Activated CD8-positive, alpha-beta memory T cell treated with anti-CD3 and anti-CD28 coated beads for 24 hours (primary cell): Measurements from ENCODE around the gene GATAD2B.
"Not testable (repeated sequence)": the region's sequence is repeated elsewhere in the genome, so short reads cannot be mapped to it uniquely, and the experiment has no call there.

Experiments used
- DNase-seq: peaks from one replicate; pipeline ENCODE4 v3.0.0-alpha.2; 2020

The GATAD2B gene

GRCh38 chr1:153882296-153882912, 40.4 kb downstream of the GATAD2B start:
- DNase-seq: no peak

DNA sequence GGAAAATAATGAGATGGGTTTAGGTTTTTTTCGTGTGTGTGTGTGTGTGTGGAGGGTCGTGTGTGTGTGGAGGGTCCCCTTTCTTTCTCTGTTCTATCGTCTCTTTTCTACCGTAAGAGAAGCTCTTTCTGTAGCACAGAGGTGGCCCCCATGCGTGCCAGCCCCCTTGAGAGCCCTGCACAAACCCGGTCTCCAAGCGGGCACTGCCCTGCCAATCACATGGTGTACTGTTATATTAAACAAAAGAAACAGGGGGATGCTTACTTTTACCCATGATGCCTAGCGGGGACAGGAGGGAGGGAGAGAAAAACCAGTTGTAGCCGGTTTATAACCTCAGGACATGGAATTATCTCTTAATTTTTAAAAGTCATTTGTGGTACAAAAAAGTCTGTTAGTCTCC, 41.0 kb downstream of the GATAD2B start:
- peak; percentile 50 for DNase-seq

- DNase-seq: peak; percentile 61
Observed at GRCh38 chr1:153880962-153881361, 41.8 kb downstream of the GATAD2B start.

- DNase-seq: peak; percentile 21
Observed at GRCh38 chr1:153880024-153880423, 42.7 kb downstream of the GATAD2B start.

DNA sequence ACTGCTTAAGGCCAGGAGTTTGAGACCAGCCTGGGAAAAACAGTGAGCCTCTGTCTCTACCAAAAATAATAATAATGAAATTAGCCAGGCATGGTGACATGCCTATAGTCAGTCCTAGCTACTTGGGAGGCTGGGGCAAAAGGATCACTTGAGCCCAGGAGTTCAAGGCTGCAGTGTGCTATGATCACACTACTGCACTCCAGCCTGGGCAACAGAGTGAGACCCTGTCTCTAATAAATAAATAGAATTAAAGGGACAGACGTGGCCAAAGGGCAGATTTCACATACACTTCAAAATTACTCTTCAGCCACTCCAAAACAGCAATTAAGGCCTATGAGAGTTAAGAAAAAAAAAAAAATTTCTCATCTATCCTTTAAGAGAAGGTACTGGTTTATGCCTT, 45.7 kb downstream of the GATAD2B start:
- DNase-seq: no peak

GRCh38 chr1:153872934-153873333, 49.8 kb downstream of the GATAD2B start:
- no peak for DNase-seq

- DNase-seq: no peak
Observed at GRCh38 chr1:153872331-153872730, 50.4 kb downstream of the GATAD2B start.

DNA sequence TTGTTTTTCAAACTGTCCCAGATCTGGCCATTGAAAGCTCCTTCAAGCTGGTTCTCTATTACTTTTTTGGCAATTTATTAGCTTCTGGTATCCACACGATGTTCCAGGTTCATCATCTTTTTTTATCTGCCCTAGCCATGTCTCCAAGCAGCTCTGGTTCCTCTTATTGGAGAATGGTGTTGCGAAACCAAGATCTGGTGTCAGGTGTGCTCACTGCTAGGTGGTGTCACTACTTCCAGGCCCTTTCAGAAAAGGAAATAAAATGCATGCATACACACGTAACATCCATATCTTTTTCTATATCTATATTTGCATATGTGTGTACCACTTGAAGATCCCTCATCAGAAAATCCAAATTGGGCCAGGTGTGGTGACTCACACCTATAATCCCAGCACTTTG, 53.3 kb downstream of the GATAD2B start:
- DNase-seq: no peak

DNA sequence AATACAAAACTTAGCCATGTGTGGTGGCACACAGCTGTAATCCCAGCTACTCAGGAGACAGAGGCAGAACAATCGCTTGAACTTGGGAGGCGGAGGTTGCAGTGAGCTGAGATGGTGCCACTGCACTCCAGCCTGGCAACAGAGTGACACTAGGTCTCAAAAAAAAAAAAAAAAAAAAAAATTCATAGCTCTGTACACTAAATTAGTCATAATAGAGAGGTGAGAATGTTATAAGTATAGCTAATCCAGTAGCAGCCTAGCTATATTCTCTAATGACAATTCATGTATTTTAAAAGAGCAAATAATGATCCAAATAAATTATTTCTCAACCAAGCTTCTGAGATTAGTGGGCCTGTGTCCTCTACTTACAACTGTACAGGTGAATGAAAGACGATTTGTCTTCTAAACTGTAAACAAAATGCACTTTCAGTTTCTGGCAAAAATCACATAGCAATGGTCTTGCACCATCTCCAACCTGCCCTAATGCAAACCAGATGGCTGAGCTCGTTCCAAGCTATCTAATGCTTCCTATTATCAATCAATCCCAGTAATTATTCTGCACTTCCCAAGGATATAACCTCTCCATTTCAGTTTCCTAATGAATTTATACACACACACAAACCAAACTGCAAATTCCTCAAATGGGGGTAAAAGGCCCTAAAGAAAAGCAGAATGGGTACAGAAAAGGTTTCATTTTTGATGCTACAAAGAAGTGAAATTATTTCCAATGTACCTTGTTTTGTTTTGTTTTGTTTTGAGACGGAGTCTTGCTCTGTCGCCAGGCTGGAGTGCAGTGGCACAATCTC, 56.5 kb downstream of the GATAD2B start:
- no peak for DNase-seq

DNA sequence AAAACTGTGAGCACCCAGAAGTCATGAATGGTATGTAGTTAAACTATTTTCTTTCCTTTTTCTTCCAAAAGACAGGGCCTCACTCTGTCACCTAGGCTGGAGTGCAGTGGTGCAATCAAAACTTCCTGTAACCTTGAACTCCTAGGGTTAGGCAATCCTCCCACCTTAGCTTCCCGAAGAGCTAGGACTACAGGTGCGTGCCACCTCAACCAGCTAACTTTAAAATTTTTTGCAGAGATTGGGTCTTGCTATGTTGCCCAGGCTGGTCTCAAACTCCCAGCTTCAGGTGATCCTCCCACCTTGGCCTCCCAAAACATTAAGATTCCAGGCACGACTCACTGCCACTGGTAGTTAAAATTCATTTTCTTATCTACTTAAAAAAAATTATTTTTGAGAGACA, 62.5 kb downstream of the GATAD2B start:
- DNase-seq: no peak

DNA sequence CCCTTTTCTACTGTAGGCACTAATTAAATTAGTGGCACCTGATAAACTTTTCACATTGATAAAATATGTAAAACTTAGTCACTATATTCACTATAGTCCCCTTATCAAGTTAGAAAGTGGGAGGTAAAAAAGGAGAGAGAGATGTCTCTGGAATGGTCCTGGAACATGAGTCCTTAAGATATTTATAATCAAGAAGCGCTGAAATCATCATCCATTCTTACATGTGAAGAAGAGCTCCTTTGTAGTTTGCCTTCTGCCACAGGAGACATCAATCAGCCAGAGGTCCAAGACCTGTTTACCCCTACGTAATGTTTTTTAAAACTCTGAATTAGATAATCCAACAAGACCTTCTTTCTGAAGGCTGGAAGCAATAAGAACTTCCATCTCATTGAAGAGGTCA, 65.3 kb downstream of the GATAD2B start:
- no peak for DNase-seq

DNA sequence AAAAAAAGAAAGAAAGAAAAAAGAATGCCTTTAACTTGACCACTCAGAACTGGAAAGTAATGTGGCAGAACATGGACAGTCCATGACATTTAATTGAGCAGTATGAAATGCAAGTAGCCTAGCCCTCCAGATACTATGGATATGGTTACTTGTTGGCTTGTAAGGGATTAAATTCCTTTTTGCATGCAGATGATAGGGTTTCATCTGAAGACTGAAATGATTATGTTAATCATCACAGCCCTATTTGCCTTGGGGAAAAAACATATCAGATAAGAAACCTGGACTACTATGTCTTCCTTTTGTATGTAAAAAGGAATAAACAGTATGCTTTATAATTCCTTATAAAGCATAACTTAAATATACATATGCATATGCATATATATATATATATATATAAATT, 66.0 kb downstream of the GATAD2B start:
- no peak for DNase-seq

DNA sequence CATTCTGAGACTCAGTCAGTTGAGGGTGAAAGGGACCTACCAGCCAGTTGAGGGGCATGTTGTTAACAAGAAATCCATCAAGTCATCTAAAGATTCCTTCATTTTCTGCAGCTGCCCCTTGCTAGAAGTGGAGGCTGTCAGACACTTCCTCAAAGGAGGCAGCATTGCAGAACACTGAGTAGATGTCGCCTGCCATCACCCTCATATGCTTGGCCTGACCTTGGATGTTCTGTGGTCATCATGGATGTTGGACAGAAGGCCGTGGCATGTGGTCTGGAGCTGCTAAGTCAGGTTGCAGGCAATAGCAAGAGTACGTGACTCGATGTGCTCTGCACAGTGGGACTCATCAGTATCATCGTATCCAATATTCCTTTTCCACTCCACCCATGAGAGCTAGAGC, 70.6 kb downstream of the GATAD2B start:
- DNase-seq: no peak

- DNase-seq: no peak
Observed at GRCh38 chr1:153849487-153850185, 73.1 kb downstream of the GATAD2B start.

DNA sequence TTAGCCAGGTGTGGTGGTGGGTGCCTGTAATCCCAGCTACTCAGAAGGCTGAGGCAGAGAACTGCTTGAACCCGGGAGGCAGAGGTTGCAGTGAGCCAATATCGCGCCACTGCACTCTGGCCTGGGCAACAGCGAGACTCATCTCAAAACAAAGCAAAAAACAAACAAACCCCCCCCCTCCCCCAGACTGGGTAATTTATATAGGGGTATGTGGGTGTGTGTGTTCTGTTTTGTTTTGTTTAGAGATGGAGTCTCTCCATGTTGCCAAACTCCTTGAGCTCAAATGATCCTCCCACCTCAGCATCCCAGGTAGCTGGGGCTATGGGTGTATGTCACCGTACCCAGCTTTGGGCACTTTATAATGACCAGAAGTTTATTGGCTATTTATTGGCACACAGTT, 74.0 kb downstream of the GATAD2B start:
- no peak for DNase-seq

GRCh38 chr1:153845158-153845557, 77.6 kb downstream of the GATAD2B start:
- DNase-seq: no peak

GRCh38 chr1:153844349-153844748, 78.4 kb downstream of the GATAD2B start:
- DNase-seq: not testable (repeated sequence)

GRCh38 chr1:153842006-153842471, 80.7 kb downstream of the GATAD2B start:
- no peak for DNase-seq

GRCh38 chr1:153841463-153841994, 81.2 kb downstream of the GATAD2B start:
- DNase-seq: no peak

DNA sequence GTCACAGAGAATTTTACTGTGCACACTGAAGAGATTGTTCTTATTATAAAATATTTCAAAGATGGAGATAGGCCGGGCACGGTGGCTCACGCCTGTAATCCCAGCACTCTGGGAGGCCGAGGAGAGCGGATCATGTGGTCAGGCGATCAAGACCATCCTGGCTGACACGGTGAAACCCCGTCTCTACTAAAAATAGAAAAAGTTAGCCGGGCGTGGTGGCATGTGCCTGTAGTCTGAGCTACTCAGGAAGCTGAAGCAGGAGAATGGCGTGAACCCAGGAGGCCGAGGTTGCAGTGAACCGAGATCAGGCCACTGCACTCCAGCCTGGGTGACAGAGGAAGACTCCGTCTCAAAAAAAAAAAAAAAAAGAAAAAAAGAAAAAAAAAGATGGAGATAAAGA, 82.0 kb downstream of the GATAD2B start:
- DNase-seq: not testable (repeated sequence)

- peak; percentile 30 for DNase-seq
Observed at GRCh38 chr1:153833968-153834367, 88.8 kb downstream of the GATAD2B start.

DNA sequence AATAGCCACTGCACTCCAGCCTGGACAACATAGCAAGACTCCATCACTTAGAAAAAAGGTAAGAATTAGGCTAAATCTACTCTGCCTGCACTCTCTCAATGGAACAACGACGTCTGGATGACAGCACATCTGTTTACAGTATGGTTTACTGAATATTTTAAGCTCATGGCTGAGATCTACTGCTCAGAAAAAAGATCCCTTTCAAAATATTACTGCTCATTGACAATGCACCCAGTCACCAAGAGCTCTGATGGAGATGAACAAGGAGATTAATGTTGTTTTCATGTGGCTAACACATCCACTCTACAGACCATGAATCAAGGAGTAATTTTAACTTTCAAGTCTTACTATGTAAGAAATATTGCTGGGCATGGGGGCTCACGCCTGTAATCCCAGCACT, 89.6 kb downstream of the GATAD2B start:
- no peak for DNase-seq

DNA sequence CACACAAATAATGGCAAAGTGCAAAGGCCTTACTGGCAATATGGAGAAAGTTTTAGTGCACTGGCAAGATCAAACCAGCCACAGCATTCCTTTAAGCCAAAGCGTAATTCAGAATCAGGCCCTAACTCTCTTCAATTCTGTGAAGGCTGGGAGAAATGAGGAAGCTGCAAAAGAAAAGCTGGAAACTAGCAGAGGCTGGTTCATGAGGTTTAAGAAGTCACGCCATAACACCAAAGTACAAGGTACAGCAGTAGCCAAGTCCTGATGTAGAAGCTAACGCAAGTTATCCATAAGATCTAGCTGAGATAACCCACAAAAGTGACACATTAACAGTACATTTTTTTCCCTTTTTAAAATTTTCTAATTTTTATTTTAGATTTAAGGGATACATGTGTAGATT, 90.5 kb downstream of the GATAD2B start:
- DNase-seq: no peak

DNA sequence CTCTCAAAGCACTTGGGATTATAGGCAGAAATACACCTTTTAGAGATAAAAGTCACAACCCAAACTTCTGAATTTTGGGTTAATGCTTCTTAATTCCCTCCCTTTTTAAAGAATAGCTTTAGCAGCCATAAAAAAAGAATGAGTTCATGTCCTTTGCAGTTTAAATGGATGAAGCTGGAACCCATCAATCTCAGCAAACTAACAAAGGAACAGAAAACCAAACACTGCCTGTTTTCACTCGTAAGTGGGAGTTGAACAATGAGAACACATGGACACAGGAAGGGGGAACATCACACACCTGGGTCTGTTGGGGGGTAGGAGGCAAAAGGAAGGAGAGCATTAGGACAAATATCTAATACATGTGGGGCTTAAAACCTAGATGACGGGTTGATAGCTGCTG, 91.7 kb downstream of the GATAD2B start:
- DNase-seq: peak; percentile 15
